Sciatic nerve (tissue), 2 donors: ENCODE results near the gene SERPINH1. TPM values are rescaled to one million over a fixed set of nuclear protein-coding genes. Genes with fewer than 3 reads are reported as not detected.

ENCODE experiments used
- ATAC-seq: fragments of 200-7000 bp; cut with Tn5 transposase; one replicate; pipeline ENCODE4 v1.9.1; 2020; ENCODE audit warnings: mild to moderate bottlenecking, moderate library complexity
- DNase-seq: peaks from one replicate; pipeline ENCODE4 v3.0.0-alpha.2; 2020; ENCODE audit warnings: low spot score
- intact Hi-C: fragments of 100-400 bp; cut with DNase I; formaldehyde crosslinking; loops from one replicate; pipeline ENCODE4 v1.14.2; 2022
- total RNA-seq: library from RNA; stranded (reverse); fragmentation: NEBNext Ultra II Directional; extraction: Animal tissue kit (Norgen Biotek cat#: 25700); gene quantifications from one replicate; pipeline ENCODE4 v1.2.1, GENCODE V29; 2021
- donor health status: DM: no; HTN: no; CAD: no.
- donor health status: DM: no; HTN: no; CAD: no.

Gene SERPINH1
- total RNA-seq, 1 donor from 2014 or later: 121 TPM

GRCh38 chr11:75589051-75589450 is 27.0 kb downstream of the SERPINH1 start:
- intact Hi-C loops: no loop called here
- ATAC-seq (no peak), DNase-seq (no peak)

GRCh38 chr11:75589933-75590332 is 27.9 kb downstream of the SERPINH1 start:
- DNase-seq (no peak), ATAC-seq (no peak)
- intact Hi-C loops: no loop called here

- DNase-seq (no peak), ATAC-seq (no peak)
- intact Hi-C loops: no loop called here
Observed at GRCh38 chr11:75591371-75591770, 29.3 kb downstream of the SERPINH1 start.

- intact Hi-C loops: no loop called here
- DNase-seq: no peak
- ATAC-seq: no peak
Observed at GRCh38 chr11:75591966-75592365, 29.9 kb downstream of the SERPINH1 start.

GRCh38 chr11:75592715-75593114 is 30.7 kb downstream of the SERPINH1 start:
- DNase-seq (no peak), ATAC-seq (peak; percentile 11)
- intact Hi-C loops: no loop called here

GRCh38 chr11:75593286-75593915 is 31.3 kb downstream of the SERPINH1 start:
- ATAC-seq: peak; percentile 13
- intact Hi-C loops: no loop called here
- no peak for DNase-seq

- intact Hi-C loops: no loop called here
- ATAC-seq: no peak
Observed at GRCh38 chr11:75594211-75594610, 32.2 kb downstream of the SERPINH1 start.

GRCh38 chr11:75595429-75595828 is 33.4 kb downstream of the SERPINH1 start:
- ATAC-seq (no peak), DNase-seq (no peak)
- intact Hi-C loops: no loop called here

More at GRCh38 chr11:75594211-75594610, 32.2 kb downstream of the SERPINH1 start:
- no peak for DNase-seq

GRCh38 chr11:75596914-75597313 is 34.9 kb downstream of the SERPINH1 start:
- no peak for DNase-seq
- intact Hi-C loops: no loop called here

GRCh38 chr11:75597636-75598035 is 35.6 kb downstream of the SERPINH1 start:
- DNase-seq (no peak), ATAC-seq (no peak)
- intact Hi-C loops: no loop called here

More at GRCh38 chr11:75596914-75597313, 34.9 kb downstream of the SERPINH1 start:
- ATAC-seq: no peak

- no peak for DNase-seq
- ATAC-seq: no peak
- intact Hi-C loops: no loop called here
Observed at GRCh38 chr11:75598264-75598663, 36.2 kb downstream of the SERPINH1 start.

- intact Hi-C loops: no loop called here
- no peak for DNase-seq
- no peak for ATAC-seq
Observed at GRCh38 chr11:75598900-75599299, 36.8 kb downstream of the SERPINH1 start.

GRCh38 chr11:75600356-75600755 is 38.3 kb downstream of the SERPINH1 start:
- intact Hi-C loops: no loop called here
- DNase-seq (no peak), ATAC-seq (no peak)

- ATAC-seq: no peak
- no peak for DNase-seq
- intact Hi-C loops: no loop called here
Observed at GRCh38 chr11:75601494-75601893, 39.4 kb downstream of the SERPINH1 start.

GRCh38 chr11:75602951-75603350 is 40.9 kb downstream of the SERPINH1 start:
- DNase-seq (no peak), ATAC-seq (no peak)
- intact Hi-C loops: no loop called here

GRCh38 chr11:75603791-75604736 is 42.0 kb downstream of the SERPINH1 start:
- no peak for DNase-seq
- intact Hi-C loops: no loop called here
- ATAC-seq: no peak

GRCh38 chr11:75606099-75606498 is 44.0 kb downstream of the SERPINH1 start:
- intact Hi-C loops: no loop called here
- no peak for ATAC-seq
- DNase-seq: no peak

- intact Hi-C loops: no loop called here
- ATAC-seq: no peak
- no peak for DNase-seq
Observed at GRCh38 chr11:75611823-75612222, 49.8 kb downstream of the SERPINH1 start.

- ATAC-seq (no peak), DNase-seq (no peak)
- intact Hi-C loops: no loop called here
Observed at GRCh38 chr11:75615751-75616150, 53.7 kb downstream of the SERPINH1 start.

GRCh38 chr11:75616281-75616680 is 54.2 kb downstream of the SERPINH1 start:
- intact Hi-C loops: no loop called here
- ATAC-seq: no peak
- DNase-seq: no peak
